Loucy (cell line): ENCODE data around the gene DNAJC30.
"Not testable (repeated sequence)": the region's sequence is repeated elsewhere in the genome, so short reads cannot be mapped to it uniquely, and the experiment has no call there.

ENCODE experiments used
- H2AFZ ChIP-seq: fragments of 200-600 bp; sonication (generic); 2 replicates; pipeline ENCODE4 v1.6.0; 2016; ENCODE audit warnings: antibody characterized with exemption, mild to moderate bottlenecking, low read length, moderate library complexity
- H3F3A ChIP-seq: fragments of 200-600 bp; 2 replicates; pipeline ENCODE4 v1.6.0; 2016; ENCODE audit warnings: antibody characterized with exemption, low read depth, mild to moderate bottlenecking
- H3K27me3 ChIP-seq: fragments of 200-600 bp; sonication (generic); 2 replicates; pipeline ENCODE4 v1.6.1; 2014; ENCODE audit warnings: low read length, mild to moderate bottlenecking; ENCODE audit not compliant: insufficient read depth, poor library complexity, severe bottlenecking
- H3K36me3 ChIP-seq: fragments of 200-600 bp; sonication (generic); 2 replicates; pipeline ENCODE4 v1.6.1; 2016; ENCODE audit warnings: low read length; ENCODE audit not compliant: insufficient read depth
- H3K4me1 ChIP-seq: fragments of 200-600 bp; sonication (generic); 2 replicates; pipeline ENCODE4 v1.5.1; 2014; ENCODE audit warnings: low read length, mild to moderate bottlenecking; ENCODE audit not compliant: insufficient read depth, poor library complexity, severe bottlenecking
- H3K4me2 ChIP-seq: fragments of 200-600 bp; sonication (generic); 2 replicates; pipeline ENCODE4 v1.6.0; 2014; ENCODE audit warnings: antibody characterized with exemption, low read length, low read depth, mild to moderate bottlenecking; ENCODE audit not compliant: poor library complexity, severe bottlenecking
- H3K4me3 ChIP-seq: fragments of 200-600 bp; sonication (generic); 2 replicates; pipeline ENCODE4 v1.5.1; 2014; ENCODE audit warnings: low read length, mild to moderate bottlenecking, mixed read lengths; ENCODE audit not compliant: poor library complexity, severe bottlenecking
- H3K79me2 ChIP-seq: fragments of 200-600 bp; sonication (generic); 2 replicates; pipeline ENCODE4 v1.6.1; 2014; ENCODE audit warnings: low read length; ENCODE audit not compliant: insufficient read depth
- H3K9ac ChIP-seq: fragments of 200-600 bp; sonication (generic); 2 replicates; pipeline ENCODE4 v1.6.0; 2014; ENCODE audit warnings: mild to moderate bottlenecking, low read depth, low read length, moderate library complexity; ENCODE audit not compliant: poor library complexity, severe bottlenecking
- H3K9me2 ChIP-seq: fragments of 200-600 bp; sonication (generic); replicated peaks from 2 replicates; pipeline ENCODE4 v1.6.1; 2016; ENCODE audit warnings: low read depth, low read length, mixed read lengths
- H3K9me3 ChIP-seq: fragments of 200-600 bp; sonication (generic); 2 replicates; pipeline ENCODE4 v1.6.1; 2014; ENCODE audit warnings: mild to moderate bottlenecking, antibody characterized with exemption, low read length, low read depth; ENCODE audit not compliant: insufficient read depth
- H4K20me1 ChIP-seq: fragments of 200-600 bp; sonication (generic); 2 replicates; pipeline ENCODE4 v1.6.0; 2014; ENCODE audit warnings: antibody characterized with exemption, low read length, mild to moderate bottlenecking; ENCODE audit not compliant: insufficient read depth, poor library complexity, severe bottlenecking
- CTCF ChIP-seq: fragments of 200-600 bp; sonication (generic); conservative IDR thresholded peaks from 2 replicates; pipeline ENCODE4 v1.5.1; 2014; ENCODE audit warnings: mild to moderate bottlenecking, antibody characterized with exemption, low read length
- EZH2phosphoT487 ChIP-seq: fragments of 200-600 bp; IDR thresholded peaks from 2 replicates; pipeline ENCODE4 v1.6.1; 2018; ENCODE audit warnings: antibody characterized with exemption, mild to moderate bottlenecking, moderate library complexity, borderline replicate concordance

The DNAJC30 gene

GRCh38 chr7:73659983-73660382, 23.3 kb downstream of the DNAJC30 start:
- Histone ChIP-seq H3K9me2 (no peaks in the 10 kb centered on the region), H4K20me1 (no peaks in the 10 kb centered on the region), H3F3A (no peaks in the 10 kb centered on the region), H3K79me2 (no peaks in the 10 kb centered on the region), H3K27me3 (no peaks in the 10 kb centered on the region), H3K9me3 (no peaks in the 10 kb centered on the region; the same call in 1 of the 2 replicates), H3K4me1 (no peaks in the 10 kb centered on the region), H2AFZ (no peak overlapping the region), H3K4me3 (no peak overlapping the region), H3K9ac (no peak overlapping the region), H3K36me3 (no peaks in the 10 kb centered on the region), H3K4me2 (no peak overlapping the region)
- no peak for TF ChIP-seq EZH2phosphoT487
- TF ChIP-seq CTCF, result no peak

- not testable (repeated sequence) for H3K27me3 ChIP-seq
Observed at GRCh38 chr7:73655309-73655708, 27.9 kb downstream of the DNAJC30 start.

GRCh38 chr7:73652541-73652949, 30.7 kb downstream of the DNAJC30 start:
- Histone ChIP-seq H3K4me1 (peaks cover 5% of the 10 kb centered on the region), H3K27me3 (no peaks in the 10 kb centered on the region), H2AFZ (no peak overlapping the region), H3K4me2 (no peak overlapping the region), H3K79me2 (no peaks in the 10 kb centered on the region), H3K36me3 (no peaks in the 10 kb centered on the region), H3K9me2 (no peaks in the 10 kb centered on the region), H3K4me3 (no peak overlapping the region), H3F3A (no peaks in the 10 kb centered on the region), H3K9me3 (no peaks in the 10 kb centered on the region), H4K20me1 (no peaks in the 10 kb centered on the region), H3K9ac (no peak overlapping the region)
- TF ChIP-seq EZH2phosphoT487 (no peak), CTCF (no peak)

More at GRCh38 chr7:73655309-73655708, 27.9 kb downstream of the DNAJC30 start:
- not testable (repeated sequence) for H3K4me2 ChIP-seq, H3K9me3 ChIP-seq, H4K20me1 ChIP-seq, H3K4me1 ChIP-seq, H3K9ac ChIP-seq, H3K79me2 ChIP-seq, H2AFZ ChIP-seq, H3K9me2 ChIP-seq, H3F3A ChIP-seq, H3K4me3 ChIP-seq, H3K36me3 ChIP-seq

- H3K9me3 ChIP-seq, result no peaks in the 10 kb centered on the region
- no peak overlapping the region for H3K9ac ChIP-seq
- no peaks in the 10 kb centered on the region for H3K79me2 ChIP-seq
- H3K9me2 ChIP-seq, result no peaks in the 10 kb centered on the region
- peaks cover 5% of the 10 kb centered on the region for H3K4me1 ChIP-seq
- no peaks in the 10 kb centered on the region for H3F3A ChIP-seq
- H3K27me3 ChIP-seq, result no peaks in the 10 kb centered on the region
- no peak overlapping the region for H3K4me2 ChIP-seq
- H3K4me3 ChIP-seq, result no peak overlapping the region
- TF ChIP-seq CTCF (no peak), EZH2phosphoT487 (no peak)
- H4K20me1 ChIP-seq, result no peaks in the 10 kb centered on the region
- no peak overlapping the region for H2AFZ ChIP-seq
- H3K36me3 ChIP-seq, result no peaks in the 10 kb centered on the region
Observed at GRCh38 chr7:73650524-73650923, 32.7 kb downstream of the DNAJC30 start.
